AG09309 (cell line): Measurements from ENCODE around the gene SLIT3.

Experiments used
- DNase-seq: peaks from one replicate; pipeline ENCODE4 v3.0.0-alpha.2; 2010; ENCODE audit warnings: low read depth
- H3K4me3 ChIP-seq: 2 replicates; pipeline ENCODE4 v1.5.1; 2011; ENCODE audit warnings: mild to moderate bottlenecking, low read depth, low read length, moderate library complexity; ENCODE audit not compliant: control insufficient read depth
- TF ChIP-seq, protein P1 (sequence below): IDR thresholded peaks from 2 replicates; pipeline ENCODE4 v1.5.1; 2011; ENCODE audit warnings: mild to moderate bottlenecking, low read depth, low read length, inconsistent platforms; ENCODE audit not compliant: insufficient read depth, control insufficient read depth; ENCODE audit errors: missing control alignments

The SLIT3 gene

DNA sequence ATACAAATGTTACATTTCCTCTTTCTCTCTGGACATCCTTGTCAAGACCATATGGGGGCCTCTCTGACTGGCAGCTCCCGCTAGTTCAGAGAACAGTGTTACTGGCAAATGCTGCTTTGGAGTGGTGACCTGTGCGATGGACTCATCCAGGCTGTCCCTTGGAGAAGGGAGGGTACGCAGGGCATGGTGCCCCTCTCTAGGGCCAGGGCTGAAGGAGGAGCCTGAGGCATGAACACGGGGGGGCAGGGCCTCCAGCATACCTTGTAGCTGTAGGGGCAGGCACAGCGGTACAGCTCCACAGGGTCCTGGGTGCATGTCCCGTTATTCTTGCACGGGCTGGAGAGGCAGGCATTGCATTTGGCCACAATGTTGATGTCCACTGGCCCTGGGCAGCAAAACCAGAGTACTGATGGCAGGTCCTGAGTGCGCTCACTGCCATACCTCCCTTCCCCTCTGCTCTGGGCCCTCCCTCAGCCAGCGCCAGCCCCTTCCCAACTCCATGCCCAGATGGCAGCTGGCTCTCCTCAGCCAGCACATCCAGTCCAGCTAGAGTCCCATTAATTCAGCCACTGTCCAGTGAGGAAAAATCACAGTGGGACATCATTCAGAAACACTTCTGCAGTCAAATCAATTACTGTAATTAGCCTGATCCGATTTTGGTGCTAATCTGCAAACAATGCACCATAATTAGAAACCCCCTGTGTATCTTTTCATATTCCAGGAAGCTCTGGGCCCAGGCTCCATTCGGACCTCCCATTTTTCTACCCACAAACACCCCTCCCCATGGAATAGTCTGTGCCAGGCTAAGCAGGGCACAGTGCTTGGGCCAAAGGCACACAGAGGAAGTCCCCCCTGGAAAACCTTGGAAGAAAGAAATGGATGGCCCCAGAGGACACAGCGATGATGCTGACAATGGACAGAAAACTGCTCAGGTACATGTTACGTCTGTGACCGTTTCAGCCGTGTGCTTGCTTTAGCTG, 592.9 kb downstream of the SLIT3 start:
- no peak for DNase-seq
- no peak overlapping the region for H3K4me3 ChIP-seq
- TF ChIP-seq, protein P1, sequence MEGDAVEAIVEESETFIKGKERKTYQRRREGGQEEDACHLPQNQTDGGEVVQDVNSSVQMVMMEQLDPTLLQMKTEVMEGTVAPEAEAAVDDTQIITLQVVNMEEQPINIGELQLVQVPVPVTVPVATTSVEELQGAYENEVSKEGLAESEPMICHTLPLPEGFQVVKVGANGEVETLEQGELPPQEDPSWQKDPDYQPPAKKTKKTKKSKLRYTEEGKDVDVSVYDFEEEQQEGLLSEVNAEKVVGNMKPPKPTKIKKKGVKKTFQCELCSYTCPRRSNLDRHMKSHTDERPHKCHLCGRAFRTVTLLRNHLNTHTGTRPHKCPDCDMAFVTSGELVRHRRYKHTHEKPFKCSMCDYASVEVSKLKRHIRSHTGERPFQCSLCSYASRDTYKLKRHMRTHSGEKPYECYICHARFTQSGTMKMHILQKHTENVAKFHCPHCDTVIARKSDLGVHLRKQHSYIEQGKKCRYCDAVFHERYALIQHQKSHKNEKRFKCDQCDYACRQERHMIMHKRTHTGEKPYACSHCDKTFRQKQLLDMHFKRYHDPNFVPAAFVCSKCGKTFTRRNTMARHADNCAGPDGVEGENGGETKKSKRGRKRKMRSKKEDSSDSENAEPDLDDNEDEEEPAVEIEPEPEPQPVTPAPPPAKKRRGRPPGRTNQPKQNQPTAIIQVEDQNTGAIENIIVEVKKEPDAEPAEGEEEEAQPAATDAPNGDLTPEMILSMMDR = no peak

DNA sequence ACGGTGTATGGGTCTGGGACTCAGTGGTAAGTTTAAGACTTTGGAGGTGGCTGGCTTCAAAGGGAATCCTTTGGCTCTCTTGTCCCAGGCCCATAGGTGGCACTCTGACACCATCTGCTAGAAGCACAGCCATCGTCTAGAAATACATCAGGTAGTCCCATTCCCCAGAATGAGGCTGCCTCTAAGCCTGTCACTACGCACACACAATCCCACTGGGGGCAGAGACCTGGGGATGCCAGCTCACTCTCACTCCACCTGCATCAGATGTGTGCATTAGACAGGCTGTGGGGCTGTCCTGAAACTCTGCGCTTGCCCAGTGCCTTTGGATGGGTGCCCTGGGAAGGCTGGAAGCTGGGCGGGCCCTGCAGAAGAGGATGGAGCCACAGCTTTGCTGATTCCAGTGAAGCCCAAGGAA, 594.3 kb downstream of the SLIT3 start:
- no peak overlapping the region for H3K4me3 ChIP-seq
- no peak for DNase-seq
- TF ChIP-seq, protein P1 = peak; percentile 70

DNA sequence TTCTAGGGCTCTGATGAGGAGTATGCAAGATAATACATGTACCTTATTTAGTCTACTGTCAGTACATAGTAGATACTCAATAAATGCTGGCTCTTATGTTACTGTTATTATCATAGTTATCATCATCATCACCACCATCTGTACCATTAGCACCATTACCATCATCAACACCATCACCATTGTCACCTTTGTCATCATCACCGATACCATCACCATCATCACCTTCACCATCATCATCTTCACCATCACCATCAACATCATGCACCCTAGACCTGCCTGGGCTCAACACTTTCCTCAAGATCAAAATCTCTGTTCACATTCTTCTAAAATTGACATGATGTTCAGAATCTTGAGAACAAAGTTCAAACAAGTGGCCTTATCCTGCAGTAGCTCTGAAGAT, 595.6 kb downstream of the SLIT3 start:
- H3K4me3 ChIP-seq = no peak overlapping the region
- DNase-seq = no peak
- TF ChIP-seq, protein P1 = no peak

DNA sequence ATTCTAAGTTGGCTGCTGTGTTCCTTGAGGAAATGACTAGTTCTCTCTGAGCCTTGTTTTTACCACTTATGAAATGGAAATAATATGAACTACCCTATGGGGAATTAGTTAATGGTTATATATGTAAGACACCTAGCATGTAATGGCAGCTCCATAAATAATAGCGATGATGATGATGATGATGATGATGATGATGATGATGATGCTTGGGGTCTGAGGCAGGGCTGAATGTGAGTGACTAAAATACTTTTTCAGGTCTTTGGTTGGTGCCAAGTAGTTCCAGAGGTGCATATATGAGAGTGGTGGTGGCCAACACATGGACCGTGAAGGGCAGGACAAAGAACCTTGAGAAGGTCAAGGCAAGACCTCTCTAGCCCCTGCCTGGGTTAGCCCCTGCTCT, 598.4 kb downstream of the SLIT3 start:
- H3K4me3 ChIP-seq = no peak overlapping the region
- TF ChIP-seq, protein P1 = no peak

DNA sequence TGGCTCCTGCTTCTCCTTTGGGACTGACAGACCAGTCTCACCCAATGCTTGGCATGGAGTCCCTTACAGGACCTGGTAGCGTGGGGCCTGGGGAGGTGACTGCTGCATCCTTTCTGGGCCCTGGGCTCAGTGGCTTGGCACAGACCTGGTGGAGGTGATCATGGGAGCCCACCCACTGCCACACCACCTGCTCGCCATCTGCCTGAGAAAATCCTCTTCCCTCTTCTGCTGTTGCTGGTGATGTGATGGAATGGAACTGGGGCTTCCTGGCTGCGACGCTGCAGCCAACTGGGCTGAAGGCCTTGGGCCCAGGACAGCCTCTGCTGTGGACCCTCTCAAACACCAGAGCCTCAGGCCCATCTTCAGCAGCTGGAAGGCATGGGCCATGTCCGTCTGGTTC, 599.3 kb downstream of the SLIT3 start:
- TF ChIP-seq, protein P1 = no peak
- H3K4me3 ChIP-seq = no peak overlapping the region
- DNase-seq = no peak

More for the DNA sequence above, 598.4 kb downstream of the SLIT3 start:
- no peak for DNase-seq

DNA sequence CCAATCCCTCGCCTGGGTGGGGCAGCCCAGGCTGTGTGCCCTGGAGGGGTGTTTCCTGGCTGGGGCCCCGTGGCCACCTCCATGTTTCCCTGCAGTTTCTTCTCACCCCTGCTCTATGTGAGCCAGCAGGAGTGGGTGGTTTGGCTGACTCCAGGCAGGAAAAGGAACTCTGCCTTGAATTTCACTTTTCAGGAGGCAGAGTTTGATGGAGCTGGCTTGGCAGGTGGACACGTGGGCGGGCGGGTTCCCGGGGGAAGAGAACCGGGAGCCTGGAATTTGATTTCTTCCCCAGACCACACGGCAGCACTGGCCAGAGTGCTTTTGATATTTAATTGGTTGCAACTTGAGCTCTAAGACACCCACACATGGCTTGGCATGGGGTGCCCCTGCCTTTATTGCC, 601.9 kb downstream of the SLIT3 start:
- no peak for DNase-seq
- TF ChIP-seq, protein P1 = no peak
- no peak overlapping the region for H3K4me3 ChIP-seq
